Stimulated activated CD8-positive, alpha-beta memory T cell treated with anti-CD3 and anti-CD28 coated beads, Interleukin-15, amount 100 ng/mL, for 1 hour (primary cell): ENCODE results near the gene PDIA2.
A peak's percentile ranks its signal among the peaks of the same experiment; 100 is the strongest.

Experiments
- DNase-seq: peaks from one replicate; pipeline ENCODE4 v3.0.0-alpha.2; 2020; ENCODE audit warnings: low read depth

Gene PDIA2

DNA sequence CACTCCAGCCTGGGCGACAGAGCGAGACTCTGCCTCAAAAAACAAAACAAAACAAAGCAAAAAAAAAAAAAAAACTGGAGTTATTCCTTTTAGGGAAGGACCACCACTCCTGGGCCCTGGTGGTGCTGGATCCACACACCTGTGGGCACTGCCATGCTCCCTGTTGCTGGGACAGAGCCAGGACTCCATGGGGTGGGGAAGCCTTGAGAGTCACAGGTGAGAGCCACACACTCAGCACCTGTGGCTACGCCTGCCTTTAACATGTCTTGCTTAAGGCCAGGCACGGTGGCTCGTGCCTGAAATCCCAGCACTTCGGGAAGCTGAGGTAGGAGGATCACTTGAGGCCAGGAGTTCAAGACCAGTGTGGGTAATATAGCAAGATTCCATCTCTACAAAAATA lies 18.3 kb downstream of the PDIA2 start:
- DNase-seq = no peak

- no peak for DNase-seq
These were observed 19.0 kb downstream of the PDIA2 start for GRCh38 chr16:301950-302349.

DNA sequence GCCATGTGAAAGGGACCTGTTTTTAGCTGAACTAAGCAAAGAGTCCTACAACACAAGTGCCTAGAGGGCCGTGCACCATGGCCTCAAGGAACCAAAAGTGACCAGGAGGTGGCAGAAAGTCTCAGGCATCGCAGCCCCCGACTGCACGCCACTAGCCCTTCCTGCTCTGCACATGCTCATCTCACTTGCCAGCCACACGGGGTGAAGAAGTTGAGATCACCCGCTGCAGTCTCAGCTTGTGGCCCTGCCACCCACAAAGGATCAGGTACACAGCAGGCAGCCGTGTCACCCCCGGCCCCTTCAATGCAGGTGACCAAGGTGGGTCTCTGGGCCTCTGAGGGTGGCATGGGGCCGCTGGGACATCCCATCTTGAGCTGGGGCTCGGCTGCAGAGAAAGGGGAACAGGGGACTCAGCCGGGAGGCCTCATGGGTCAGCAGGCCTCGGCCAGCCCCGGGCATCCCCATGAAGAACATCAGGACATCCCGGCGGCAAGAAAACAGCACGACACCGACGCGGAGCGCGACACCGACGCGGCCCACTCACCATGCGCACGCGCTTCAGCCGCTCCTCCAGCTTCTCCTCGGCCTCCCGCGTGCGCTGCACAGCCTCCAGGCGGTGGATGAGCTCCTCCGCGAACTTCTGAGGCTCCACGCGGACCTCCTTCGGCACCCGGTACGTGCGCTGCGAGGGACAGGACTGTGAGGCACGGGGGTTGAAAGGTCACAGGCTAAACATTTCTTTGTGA lies 21.0 kb downstream of the PDIA2 start:
- no peak for DNase-seq

- no peak for DNase-seq
These were observed 23.1 kb downstream of the PDIA2 start for GRCh38 chr16:305916-306626.

DNA sequence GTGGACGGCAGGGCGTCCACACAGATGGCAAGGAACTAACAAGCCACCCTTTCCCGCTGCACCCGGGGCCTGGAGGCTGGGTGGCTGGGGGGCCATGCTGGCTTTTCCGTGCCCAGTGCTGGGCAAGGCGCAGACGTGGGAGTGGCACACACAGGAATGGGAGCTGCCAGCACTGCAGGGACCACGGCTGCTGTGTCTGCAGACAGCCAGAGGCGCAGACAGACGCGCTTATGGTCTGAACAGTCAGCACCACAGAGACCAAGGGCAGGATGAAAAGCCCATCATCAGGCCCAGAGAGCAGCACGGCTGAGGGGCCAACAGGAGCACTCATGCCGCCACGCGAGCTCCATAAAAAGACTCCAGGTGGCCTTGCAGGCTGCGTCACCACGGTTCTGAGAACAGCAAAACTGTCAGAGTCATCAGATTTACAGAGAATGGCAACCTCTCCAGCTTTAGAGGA lies 24.0 kb downstream of the PDIA2 start:
- no peak for DNase-seq

GRCh38 chr16:307691-308312 lies 24.8 kb downstream of the PDIA2 start:
- DNase-seq = no peak

GRCh38 chr16:309476-309875 lies 26.5 kb downstream of the PDIA2 start:
- DNase-seq = no peak

- DNase-seq = no peak
These were observed 28.8 kb downstream of the PDIA2 start for GRCh38 chr16:311725-312124.

GRCh38 chr16:314351-314750 lies 31.4 kb downstream of the PDIA2 start:
- DNase-seq = no peak

GRCh38 chr16:314795-315299 lies 31.9 kb downstream of the PDIA2 start:
- DNase-seq = no peak

- no peak for DNase-seq
These were observed 33.9 kb downstream of the PDIA2 start for GRCh38 chr16:316741-317464.

GRCh38 chr16:317583-317982 lies 34.6 kb downstream of the PDIA2 start:
- no peak for DNase-seq

GRCh38 chr16:318628-319027 lies 35.7 kb downstream of the PDIA2 start:
- no peak for DNase-seq

DNA sequence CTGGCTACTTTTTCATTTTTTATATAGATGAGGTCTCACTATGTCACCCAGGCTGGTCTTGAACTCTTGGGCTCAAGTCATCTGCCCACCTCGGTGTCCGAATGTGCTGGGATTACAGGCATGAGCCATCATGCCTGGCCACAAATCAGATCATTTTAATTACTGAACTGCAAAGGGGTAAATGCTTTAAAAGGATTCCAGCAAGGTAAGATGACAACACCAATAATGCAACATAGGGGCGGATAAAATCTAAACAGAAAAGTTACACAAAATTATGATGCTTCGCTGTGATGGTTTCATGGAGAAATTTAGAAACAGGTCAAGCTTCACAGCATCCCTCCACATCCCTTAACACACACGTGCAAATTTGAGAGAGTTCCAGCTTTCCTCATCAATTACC lies 37.2 kb downstream of the PDIA2 start:
- DNase-seq = no peak

- DNase-seq = no peak
These were observed 38.6 kb downstream of the PDIA2 start for GRCh38 chr16:321532-321931.

DNA sequence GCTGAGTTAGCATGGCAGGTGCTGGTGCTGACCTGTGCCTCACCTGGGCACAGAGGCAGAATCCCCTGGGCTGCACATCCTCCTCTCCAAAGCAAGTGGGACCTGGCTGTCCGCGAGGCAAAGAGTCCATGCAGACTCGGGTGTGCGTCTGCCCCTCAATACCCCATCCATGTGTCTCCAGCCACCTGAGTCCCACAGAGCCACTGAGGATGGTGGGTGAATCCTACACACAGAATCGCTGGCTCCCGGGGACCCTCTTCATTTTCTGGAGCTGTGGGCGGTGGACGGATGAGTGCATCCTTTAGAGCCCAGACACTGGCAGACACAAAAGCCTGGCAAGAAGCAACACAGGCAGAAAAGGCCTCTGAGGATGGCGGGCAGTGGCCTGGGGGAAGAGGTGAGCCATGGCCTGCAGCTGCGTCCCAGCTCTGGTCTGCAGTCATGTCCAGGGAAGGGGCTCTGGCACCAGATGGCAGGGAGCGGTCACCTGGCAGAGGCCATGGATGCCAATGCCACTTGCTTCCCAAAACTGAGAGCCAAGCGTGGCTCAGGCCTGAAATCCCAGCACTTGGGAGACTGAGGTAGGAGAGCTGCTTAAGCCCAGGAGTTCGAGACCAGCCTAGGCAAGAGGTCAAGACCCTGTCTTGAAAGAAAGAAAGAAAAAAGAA lies 39.6 kb downstream of the PDIA2 start:
- no peak for DNase-seq

GRCh38 chr16:324201-324450 lies 41.2 kb downstream of the PDIA2 start:
- DNase-seq = no peak

DNA sequence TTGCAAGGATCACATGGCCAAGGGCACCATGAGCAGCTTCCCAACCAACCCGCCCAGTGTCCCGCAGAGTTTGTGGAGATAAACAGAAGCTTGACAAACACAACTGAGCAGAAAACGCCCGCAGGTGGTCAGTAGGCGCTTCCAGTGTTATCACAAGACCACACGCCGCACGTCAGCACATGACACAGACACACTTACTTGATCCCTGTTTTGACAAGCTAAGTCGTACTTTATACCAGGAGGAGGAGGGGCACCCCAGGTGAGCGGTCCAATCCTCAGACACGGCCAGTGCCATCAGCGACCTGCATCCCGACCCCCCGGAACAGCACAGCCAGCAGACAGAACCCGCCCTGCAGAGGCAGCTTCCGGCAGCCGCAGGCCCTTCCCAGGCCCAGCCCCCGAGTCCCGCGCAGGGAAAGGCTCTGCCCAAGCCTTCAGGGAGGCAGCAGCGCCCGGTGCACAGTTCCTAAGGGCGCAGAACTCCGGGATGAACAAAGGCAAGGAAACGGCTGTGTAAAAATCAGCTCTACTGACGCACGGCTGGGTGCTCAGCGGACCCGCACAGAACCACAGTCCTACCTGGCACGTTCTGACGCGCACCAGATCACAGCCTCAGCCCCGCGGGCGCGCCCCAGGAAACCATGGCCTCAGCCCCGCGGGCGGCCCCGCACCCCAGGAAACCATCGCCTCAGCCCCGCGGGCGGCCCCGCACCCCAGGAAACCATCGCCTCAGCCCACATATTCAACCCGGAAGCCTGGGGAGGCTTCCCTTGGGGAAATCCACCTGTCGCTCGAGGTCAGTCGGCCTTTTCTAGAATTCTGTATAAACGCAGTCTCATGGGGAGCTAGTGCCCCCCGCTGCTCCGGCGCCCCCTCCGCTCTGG lies 41.7 kb downstream of the PDIA2 start:
- peak; percentile 27 for DNase-seq

DNA sequence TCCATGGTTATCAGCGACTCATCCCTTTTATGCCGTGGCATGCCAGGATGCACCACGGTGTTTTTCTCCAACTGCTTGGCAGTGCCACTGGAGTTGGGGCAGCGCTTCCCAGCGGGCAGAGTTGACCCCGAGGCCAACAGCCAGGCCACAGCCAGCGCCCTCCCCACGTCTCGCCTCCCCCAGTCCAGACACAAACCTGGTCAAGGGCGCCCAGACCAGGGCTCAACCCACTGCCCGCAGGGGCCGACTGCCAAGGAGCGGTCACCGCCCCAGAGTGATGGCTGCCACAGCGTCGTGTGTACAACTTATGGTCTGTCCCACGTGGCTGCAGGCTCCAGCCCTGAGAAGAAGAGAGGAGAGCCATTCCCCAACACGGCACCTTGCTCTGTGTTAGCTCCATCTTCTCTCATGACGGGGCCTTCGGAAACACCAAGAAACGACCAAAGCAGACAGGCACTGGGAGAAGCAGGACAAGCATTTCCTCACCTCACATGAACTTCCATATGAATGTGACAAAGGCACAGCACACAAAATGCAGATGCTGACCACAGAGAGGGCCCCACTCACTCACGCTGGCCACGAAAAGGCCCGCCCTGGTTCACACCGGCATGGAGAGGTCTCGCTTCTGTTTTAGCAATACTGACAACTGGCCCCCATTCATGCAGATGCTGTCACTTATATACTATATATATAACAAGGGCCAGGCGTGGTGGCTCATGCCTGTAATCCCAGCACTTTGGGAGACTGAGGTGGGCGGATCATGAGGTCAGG lies 42.6 kb downstream of the PDIA2 start:
- DNase-seq = no peak

DNA sequence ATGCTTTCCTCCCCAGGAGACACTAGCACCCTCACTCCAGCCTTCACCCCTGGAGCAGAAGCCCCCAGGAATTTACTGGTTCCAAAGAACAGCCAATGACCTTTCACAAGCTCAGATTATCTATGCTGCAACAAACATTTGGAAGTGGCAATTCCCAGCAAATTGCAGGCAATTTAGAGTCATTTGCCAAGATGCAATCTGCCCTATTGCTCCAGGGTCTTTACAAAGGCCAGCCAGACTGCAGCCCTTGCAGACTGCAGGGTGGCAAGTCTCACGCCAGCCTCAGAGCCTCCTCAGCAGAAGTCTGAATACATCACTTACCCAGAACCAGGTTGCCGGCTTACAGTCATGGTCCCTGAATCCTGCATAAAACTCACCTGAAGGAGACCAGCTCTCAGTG lies 47.8 kb downstream of the PDIA2 start:
- DNase-seq = no peak
